HL-60/S4 (cell line): Measurements from ENCODE around the gene TRIM71.

Experiments
- in situ Hi-C: fragments of 300-500 bp; cut with MboI; formaldehyde crosslinking; loops from 2 replicates; pipeline ENCODE4 v1.14.3; 2022; ENCODE audit warnings: low sequenced_read_pairs

Gene TRIM71

GRCh38 chr3:32862936-32863487 lies 45.2 kb downstream of the TRIM71 start:
- in situ Hi-C loops: no loop called here

- in situ Hi-C loops: no loop called here
These were observed 47.6 kb downstream of the TRIM71 start for GRCh38 chr3:32865383-32865782.

- in situ Hi-C loops: no loop called here
These were observed 48.7 kb downstream of the TRIM71 start for GRCh38 chr3:32866533-32866932.

GRCh38 chr3:32867954-32868353 lies 50.2 kb downstream of the TRIM71 start:
- in situ Hi-C loops: no loop called here

GRCh38 chr3:32868719-32869512 lies 51.1 kb downstream of the TRIM71 start:
- in situ Hi-C loops: no loop called here

GRCh38 chr3:32869513-32870047 lies 51.8 kb downstream of the TRIM71 start:
- in situ Hi-C loops: no loop called here

- in situ Hi-C loops: no loop called here
These were observed 52.7 kb downstream of the TRIM71 start for GRCh38 chr3:32870373-32871095.

GRCh38 chr3:32871273-32871672 lies 53.5 kb downstream of the TRIM71 start:
- in situ Hi-C loops: no loop called here

- in situ Hi-C loops: no loop called here
These were observed 54.9 kb downstream of the TRIM71 start for GRCh38 chr3:32872487-32873382.

GRCh38 chr3:32873531-32874130 lies 55.8 kb downstream of the TRIM71 start:
- in situ Hi-C loops: no loop called here

- in situ Hi-C loops: no loop called here
These were observed 59.1 kb downstream of the TRIM71 start for GRCh38 chr3:32876920-32877319.

- in situ Hi-C loops: no loop called here
These were observed 59.8 kb downstream of the TRIM71 start for GRCh38 chr3:32877598-32877997.

- in situ Hi-C loops: no loop called here
These were observed 62.4 kb downstream of the TRIM71 start for GRCh38 chr3:32880225-32880624.

GRCh38 chr3:32881624-32882023 lies 63.8 kb downstream of the TRIM71 start:
- in situ Hi-C loops: no loop called here

- in situ Hi-C loops: no loop called here
These were observed 64.4 kb downstream of the TRIM71 start for GRCh38 chr3:32882189-32882588.

GRCh38 chr3:32882603-32883025 lies 64.8 kb downstream of the TRIM71 start:
- in situ Hi-C loops: no loop called here

GRCh38 chr3:32883817-32884216 lies 66.0 kb downstream of the TRIM71 start:
- in situ Hi-C loops: no loop called here

GRCh38 chr3:32884591-32884990 lies 66.8 kb downstream of the TRIM71 start:
- in situ Hi-C loops: no loop called here

- in situ Hi-C loops: no loop called here
These were observed 67.6 kb downstream of the TRIM71 start for GRCh38 chr3:32885283-32885901.

GRCh38 chr3:32886296-32886695 lies 68.5 kb downstream of the TRIM71 start:
- in situ Hi-C loops: no loop called here
